HG03097 (cell line): Measurements from ENCODE around the gene EARS2.
"Not testable (repeated sequence)": the region's sequence is repeated elsewhere in the genome, so short reads cannot be mapped to it uniquely, and the experiment has no call there.

Experiments
- ATAC-seq: cut with Tn5 transposase; IDR thresholded peaks from one replicate; pipeline ENCODE4 v1.9.1; 2021; ENCODE audit not compliant: unreplicated experiment, low FRiP score

EARS2 gene

GRCh38 chr16:23570992-23571632 is 14.0 kb upstream of the EARS2 start:
- no peak for ATAC-seq

- ATAC-seq = no peak
Measured at GRCh38 chr16:23567602-23568001, 10.5 kb upstream of the EARS2 start.

- ATAC-seq = no peak
Measured at GRCh38 chr16:23566724-23567123, 9.6 kb upstream of the EARS2 start.

DNA sequence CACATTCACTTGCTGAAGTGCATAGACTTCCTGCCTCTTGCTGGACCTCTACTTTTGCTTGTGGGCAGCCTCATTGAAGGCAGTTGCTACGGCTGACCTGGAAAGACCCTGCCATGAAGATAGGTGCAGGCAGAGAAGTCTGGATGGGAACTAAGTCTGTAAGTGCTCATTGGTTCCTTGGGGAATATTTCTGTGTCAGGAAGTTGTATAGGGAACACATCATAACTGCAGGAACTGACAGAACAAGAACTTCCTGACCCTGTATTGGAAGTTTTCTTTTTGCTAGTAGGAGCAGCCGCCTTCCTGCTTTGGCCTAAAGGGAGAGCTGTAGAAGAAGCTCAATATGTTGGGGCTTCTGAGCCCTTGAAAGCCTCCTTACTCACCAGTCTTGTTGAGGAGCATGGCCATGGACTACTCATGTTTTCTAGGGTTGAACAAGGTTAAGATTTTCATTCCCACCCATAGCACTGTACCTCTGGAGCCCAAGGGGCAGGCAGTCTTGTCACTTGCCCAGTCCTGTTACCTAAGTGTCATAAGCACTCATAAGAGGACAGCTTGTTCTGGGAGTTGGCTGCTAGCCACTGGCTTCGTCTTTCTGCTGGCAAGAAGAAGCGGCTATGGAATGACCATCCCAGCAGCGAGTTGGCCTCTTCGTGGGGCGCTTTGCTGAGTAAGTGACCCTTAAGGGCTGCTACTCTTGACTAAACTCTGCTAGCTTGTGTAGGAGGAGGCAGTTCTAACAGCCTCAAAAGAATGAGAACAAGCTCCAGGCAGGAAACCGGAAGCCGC is 7.6 kb upstream of the EARS2 start:
- no peak for ATAC-seq

DNA sequence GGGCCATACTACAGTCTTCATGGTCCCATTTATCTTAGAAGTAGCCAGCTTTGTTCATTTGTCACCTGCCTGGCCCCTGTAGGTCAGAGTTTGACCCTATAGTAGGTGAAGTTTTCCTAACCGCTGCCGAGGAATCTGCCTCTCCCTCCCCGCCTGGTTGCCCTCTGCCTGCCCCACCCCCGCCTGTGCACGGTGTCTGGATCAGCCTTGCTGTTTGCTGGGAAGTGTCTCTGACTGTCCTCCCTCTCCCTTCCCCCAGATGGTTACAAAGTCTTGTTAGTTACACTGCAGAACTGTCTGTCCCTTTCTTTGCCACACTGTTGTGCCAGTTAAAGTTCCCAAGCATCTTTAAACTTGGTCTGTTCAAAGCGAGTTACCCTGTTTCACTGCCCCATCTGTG is 6.0 kb upstream of the EARS2 start:
- no peak for ATAC-seq

- ATAC-seq = no peak
Measured at GRCh38 chr16:23562505-23562904, 5.4 kb upstream of the EARS2 start.

DNA sequence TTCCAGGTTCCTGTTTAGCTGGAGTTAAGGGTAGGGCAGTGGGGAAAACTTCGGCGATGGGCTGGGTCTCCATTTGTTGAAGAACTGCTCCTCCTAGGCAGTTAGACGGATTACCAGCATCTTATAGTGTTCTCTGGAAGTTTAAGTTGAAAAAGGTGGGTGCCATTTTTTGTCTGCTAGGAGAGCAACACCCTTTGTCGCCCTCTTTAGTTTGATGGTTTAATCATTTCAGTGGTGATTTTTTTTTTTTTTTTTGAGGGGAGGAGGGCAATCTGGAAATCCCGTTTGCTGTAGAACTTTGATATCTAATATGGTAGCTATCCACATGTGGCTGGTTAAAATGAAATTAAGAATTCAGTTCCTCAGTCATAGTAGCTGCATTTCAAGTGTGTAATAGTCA is 4.4 kb upstream of the EARS2 start:
- ATAC-seq = no peak

DNA sequence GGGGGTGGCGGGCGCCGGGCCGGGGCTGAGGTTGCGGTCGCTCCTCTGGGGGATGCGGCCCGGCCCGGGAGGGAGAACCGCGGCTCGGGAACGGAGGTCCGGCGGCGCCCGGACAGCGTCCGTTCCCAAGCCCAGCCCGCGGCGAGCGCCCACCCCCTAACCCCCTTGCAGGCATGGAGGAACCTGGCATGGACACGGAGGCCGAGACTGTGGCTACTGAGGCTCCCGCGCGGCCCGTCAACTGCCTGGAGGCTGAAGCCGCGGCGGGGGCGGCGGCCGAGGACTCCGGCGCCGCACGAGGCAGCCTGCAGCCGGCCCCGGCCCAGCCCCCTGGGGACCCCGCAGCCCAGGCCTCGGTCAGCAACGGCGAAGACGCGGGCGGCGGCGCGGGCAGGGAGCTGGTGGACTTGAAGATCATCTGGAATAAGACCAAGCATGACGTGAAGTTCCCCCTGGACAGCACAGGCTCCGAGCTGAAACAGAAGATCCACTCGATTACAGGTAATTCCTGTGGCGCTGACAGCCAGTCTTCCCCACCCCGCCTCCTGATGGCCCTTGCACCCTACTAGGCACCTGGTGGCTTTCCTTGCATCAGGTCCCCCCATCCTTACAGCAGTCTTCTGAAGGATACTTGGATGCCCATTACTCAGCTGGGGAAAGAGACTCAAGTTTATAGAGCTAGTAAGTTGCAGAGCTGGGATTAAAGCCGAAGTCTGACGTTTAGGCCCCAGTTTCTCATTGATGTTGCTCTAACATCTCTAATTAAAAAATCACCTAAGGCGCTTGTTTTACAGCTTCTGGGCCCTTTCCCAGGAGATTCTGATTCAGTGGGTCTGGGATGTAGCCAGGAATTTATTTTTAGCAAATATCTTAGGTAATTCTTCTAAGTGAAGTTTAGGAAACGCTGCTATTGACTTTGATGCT is 891 bp upstream of the EARS2 start:
- ATAC-seq = peak; percentile 11

- ATAC-seq = no peak
Measured at GRCh38 chr16:23554536-23554935, 2.6 kb downstream of the EARS2 start.

GRCh38 chr16:23552161-23552560 is 5.0 kb downstream of the EARS2 start:
- ATAC-seq = no peak

- ATAC-seq = no peak
Measured at GRCh38 chr16:23549938-23550337, 7.2 kb downstream of the EARS2 start.

GRCh38 chr16:23544436-23544835 is 12.7 kb downstream of the EARS2 start:
- ATAC-seq = no peak

DNA sequence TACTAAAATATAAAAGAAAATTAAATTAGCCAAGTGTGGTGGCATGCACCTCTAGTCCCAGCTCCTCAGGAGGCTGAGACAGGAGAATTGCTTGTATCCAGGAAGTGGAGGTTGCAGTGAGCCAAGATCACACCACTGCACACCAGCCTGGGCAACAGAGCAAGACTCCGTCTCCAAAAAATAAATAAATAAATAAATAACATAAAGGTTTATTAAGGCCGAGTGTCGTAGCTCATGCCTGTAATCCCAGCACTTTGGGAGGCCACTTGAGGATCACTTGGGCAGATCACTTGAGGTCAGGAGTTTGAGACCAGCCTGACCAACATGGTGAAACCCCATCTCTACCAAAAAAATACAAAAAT is 16.4 kb downstream of the EARS2 start:
- ATAC-seq = not testable (repeated sequence)

- no peak for ATAC-seq
Measured at GRCh38 chr16:23539984-23540816, 16.9 kb downstream of the EARS2 start.

- ATAC-seq = no peak
Measured at GRCh38 chr16:23538919-23539278, 18.3 kb downstream of the EARS2 start.

- no peak for ATAC-seq
Measured at GRCh38 chr16:23537390-23537789, 19.8 kb downstream of the EARS2 start.

DNA sequence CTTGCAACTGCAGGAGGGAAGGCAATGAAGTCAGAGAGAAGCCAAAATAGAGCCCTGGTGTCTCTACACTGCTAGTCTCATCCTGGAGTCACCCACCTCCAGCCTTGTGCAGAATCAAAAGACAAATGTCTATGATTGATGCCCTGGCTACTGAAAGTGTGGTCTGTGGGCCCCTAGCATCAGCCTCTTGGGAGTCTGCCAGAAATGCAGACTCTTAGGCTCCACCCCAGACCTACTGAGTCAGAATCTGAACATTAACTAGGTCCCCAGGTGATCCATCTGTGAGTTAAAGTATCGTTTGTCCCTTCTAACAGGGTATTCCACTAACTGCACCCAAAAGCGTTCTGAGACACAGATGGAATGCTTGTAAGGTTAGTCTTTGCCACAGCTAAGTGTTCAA is 21.2 kb downstream of the EARS2 start:
- no peak for ATAC-seq

DNA sequence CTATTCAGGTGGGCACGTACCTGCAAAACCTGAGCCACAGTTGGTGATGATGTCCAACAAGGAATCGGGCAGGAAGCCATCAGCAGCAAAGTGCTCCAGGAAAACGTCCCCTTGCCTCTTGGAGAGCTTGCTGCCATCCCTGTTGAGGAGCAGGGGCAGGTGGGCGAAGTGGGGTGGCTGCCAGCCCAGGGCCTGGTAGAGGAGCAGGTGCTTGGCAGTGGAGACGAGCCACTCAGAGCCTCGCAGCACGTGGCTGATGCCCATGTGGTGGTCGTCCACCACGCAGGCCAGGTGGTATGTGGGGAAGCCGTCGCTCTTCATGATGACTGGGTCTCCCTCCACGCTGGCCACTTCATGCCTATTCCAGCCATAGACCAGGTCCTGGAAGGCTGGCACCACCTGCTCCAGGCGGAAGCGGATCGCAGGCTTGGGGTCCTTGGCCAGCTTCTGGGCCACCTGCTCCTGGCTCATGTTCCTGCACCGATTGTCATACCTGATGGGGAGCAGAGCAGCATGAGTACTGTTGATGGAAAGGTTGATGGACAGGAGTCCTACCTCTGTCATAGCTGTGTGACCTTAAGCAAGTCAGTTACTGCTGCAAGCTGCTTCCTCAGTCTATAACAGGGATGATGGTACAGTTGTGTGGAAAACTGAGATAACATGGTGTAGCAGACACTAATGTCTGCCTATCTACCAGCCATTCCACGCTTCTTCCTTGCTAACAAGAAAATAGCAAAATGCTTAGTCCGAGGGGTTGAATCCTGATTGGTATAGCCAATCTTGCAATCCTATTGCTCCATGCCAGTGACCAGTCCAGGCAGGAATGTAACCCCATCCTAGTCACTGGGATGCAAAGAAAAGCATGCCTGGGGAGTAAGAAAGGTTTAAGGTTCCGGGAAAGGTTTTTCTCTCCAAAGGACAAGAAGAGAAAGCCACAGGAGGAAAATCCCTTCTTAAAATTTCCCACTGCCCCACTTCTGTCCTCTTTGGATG is 22.0 kb downstream of the EARS2 start:
- no peak for ATAC-seq

DNA sequence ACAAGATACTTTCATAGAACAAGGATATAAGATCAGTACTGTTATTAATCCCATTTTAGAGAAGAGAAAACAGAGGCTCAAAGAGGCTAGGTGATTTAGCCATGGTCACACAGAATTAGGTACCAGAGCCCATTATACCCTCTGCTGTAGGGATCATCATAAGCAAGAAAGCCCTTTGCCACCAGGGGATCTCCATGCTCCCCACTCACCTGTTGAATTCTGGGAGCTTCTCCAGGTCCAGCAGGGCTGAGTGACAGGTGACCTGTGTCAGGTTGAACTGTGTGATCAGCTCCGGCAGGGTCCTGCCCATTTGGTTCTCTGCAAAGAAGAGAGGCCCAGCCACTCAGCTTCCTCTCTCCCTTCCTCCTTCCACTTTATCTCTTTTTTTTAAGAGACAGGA is 24.7 kb downstream of the EARS2 start:
- no peak for ATAC-seq
